Loucy (cell line): Measurements from ENCODE around the gene PLXNA2.

Source experiments
- H2AFZ ChIP-seq: fragments of 200-600 bp; sonication (generic); 2 replicates; pipeline ENCODE4 v1.6.0; 2016; ENCODE audit warnings: antibody characterized with exemption, mild to moderate bottlenecking, low read length, moderate library complexity
- H3F3A ChIP-seq: fragments of 200-600 bp; 2 replicates; pipeline ENCODE4 v1.6.0; 2016; ENCODE audit warnings: antibody characterized with exemption, low read depth, mild to moderate bottlenecking
- H3K27me3 ChIP-seq: fragments of 200-600 bp; sonication (generic); 2 replicates; pipeline ENCODE4 v1.6.1; 2014; ENCODE audit warnings: low read length, mild to moderate bottlenecking; ENCODE audit not compliant: insufficient read depth, poor library complexity, severe bottlenecking
- H3K36me3 ChIP-seq: fragments of 200-600 bp; sonication (generic); 2 replicates; pipeline ENCODE4 v1.6.1; 2016; ENCODE audit warnings: low read length; ENCODE audit not compliant: insufficient read depth
- H3K4me1 ChIP-seq: fragments of 200-600 bp; sonication (generic); 2 replicates; pipeline ENCODE4 v1.5.1; 2014; ENCODE audit warnings: low read length, mild to moderate bottlenecking; ENCODE audit not compliant: insufficient read depth, poor library complexity, severe bottlenecking
- H3K4me2 ChIP-seq: fragments of 200-600 bp; sonication (generic); 2 replicates; pipeline ENCODE4 v1.6.0; 2014; ENCODE audit warnings: antibody characterized with exemption, low read length, low read depth, mild to moderate bottlenecking; ENCODE audit not compliant: poor library complexity, severe bottlenecking
- H3K4me3 ChIP-seq: fragments of 200-600 bp; sonication (generic); 2 replicates; pipeline ENCODE4 v1.5.1; 2014; ENCODE audit warnings: low read length, mild to moderate bottlenecking, mixed read lengths; ENCODE audit not compliant: poor library complexity, severe bottlenecking
- H3K79me2 ChIP-seq: fragments of 200-600 bp; sonication (generic); 2 replicates; pipeline ENCODE4 v1.6.1; 2014; ENCODE audit warnings: low read length; ENCODE audit not compliant: insufficient read depth
- H3K9ac ChIP-seq: fragments of 200-600 bp; sonication (generic); 2 replicates; pipeline ENCODE4 v1.6.0; 2014; ENCODE audit warnings: mild to moderate bottlenecking, low read depth, low read length, moderate library complexity; ENCODE audit not compliant: poor library complexity, severe bottlenecking
- H3K9me2 ChIP-seq: fragments of 200-600 bp; sonication (generic); replicated peaks from 2 replicates; pipeline ENCODE4 v1.6.1; 2016; ENCODE audit warnings: low read depth, low read length, mixed read lengths
- H3K9me3 ChIP-seq: fragments of 200-600 bp; sonication (generic); 2 replicates; pipeline ENCODE4 v1.6.1; 2014; ENCODE audit warnings: mild to moderate bottlenecking, antibody characterized with exemption, low read length, low read depth; ENCODE audit not compliant: insufficient read depth
- H4K20me1 ChIP-seq: fragments of 200-600 bp; sonication (generic); 2 replicates; pipeline ENCODE4 v1.6.0; 2014; ENCODE audit warnings: antibody characterized with exemption, low read length, mild to moderate bottlenecking; ENCODE audit not compliant: insufficient read depth, poor library complexity, severe bottlenecking
- EZH2phosphoT487 ChIP-seq: fragments of 200-600 bp; IDR thresholded peaks from 2 replicates; pipeline ENCODE4 v1.6.1; 2018; ENCODE audit warnings: antibody characterized with exemption, mild to moderate bottlenecking, moderate library complexity, borderline replicate concordance
- TF ChIP-seq, protein P1 (sequence below): fragments of 200-600 bp; sonication (generic); conservative IDR thresholded peaks from 2 replicates; pipeline ENCODE4 v1.5.1; 2014; ENCODE audit warnings: mild to moderate bottlenecking, antibody characterized with exemption, low read length

The PLXNA2 gene

DNA sequence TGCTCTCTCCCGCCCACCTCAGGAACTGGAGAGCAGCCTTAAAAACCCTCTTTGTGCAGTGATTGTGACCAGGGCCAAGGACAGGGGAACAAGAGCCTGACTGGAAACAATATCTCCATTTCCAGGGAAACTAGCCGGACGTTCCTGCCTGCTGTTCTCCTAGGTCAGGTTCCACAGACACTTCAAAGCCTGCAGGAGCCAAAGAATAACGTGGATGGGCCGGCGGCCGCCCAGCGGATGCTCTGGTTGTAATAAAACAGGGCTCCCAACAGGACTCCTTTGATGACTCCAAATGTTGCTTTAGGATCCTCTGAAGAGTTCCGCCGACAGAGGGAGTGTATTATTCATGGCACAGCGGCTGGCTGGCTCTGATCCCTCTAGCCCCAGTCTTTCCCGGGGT, 162.2 kb downstream of the PLXNA2 start:
- Histone ChIP-seq H3F3A (no peaks in the 10 kb centered on the region), H3K4me3 (no peak overlapping the region), H3K27me3 (no peaks in the 10 kb centered on the region), H3K9me2 (no peaks in the 10 kb centered on the region), H4K20me1 (no peaks in the 10 kb centered on the region), H3K9me3 (no peaks in the 10 kb centered on the region), H3K79me2 (no peaks in the 10 kb centered on the region), H3K36me3 (no peaks in the 10 kb centered on the region), H3K9ac (no peak overlapping the region), H3K4me2 (no peak overlapping the region), H3K4me1 (peaks cover 12% of the 10 kb centered on the region), H2AFZ (no peak overlapping the region)
- TF ChIP-seq EZH2phosphoT487, result no peak
- TF ChIP-seq, protein P1, sequence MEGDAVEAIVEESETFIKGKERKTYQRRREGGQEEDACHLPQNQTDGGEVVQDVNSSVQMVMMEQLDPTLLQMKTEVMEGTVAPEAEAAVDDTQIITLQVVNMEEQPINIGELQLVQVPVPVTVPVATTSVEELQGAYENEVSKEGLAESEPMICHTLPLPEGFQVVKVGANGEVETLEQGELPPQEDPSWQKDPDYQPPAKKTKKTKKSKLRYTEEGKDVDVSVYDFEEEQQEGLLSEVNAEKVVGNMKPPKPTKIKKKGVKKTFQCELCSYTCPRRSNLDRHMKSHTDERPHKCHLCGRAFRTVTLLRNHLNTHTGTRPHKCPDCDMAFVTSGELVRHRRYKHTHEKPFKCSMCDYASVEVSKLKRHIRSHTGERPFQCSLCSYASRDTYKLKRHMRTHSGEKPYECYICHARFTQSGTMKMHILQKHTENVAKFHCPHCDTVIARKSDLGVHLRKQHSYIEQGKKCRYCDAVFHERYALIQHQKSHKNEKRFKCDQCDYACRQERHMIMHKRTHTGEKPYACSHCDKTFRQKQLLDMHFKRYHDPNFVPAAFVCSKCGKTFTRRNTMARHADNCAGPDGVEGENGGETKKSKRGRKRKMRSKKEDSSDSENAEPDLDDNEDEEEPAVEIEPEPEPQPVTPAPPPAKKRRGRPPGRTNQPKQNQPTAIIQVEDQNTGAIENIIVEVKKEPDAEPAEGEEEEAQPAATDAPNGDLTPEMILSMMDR, result no peak

DNA sequence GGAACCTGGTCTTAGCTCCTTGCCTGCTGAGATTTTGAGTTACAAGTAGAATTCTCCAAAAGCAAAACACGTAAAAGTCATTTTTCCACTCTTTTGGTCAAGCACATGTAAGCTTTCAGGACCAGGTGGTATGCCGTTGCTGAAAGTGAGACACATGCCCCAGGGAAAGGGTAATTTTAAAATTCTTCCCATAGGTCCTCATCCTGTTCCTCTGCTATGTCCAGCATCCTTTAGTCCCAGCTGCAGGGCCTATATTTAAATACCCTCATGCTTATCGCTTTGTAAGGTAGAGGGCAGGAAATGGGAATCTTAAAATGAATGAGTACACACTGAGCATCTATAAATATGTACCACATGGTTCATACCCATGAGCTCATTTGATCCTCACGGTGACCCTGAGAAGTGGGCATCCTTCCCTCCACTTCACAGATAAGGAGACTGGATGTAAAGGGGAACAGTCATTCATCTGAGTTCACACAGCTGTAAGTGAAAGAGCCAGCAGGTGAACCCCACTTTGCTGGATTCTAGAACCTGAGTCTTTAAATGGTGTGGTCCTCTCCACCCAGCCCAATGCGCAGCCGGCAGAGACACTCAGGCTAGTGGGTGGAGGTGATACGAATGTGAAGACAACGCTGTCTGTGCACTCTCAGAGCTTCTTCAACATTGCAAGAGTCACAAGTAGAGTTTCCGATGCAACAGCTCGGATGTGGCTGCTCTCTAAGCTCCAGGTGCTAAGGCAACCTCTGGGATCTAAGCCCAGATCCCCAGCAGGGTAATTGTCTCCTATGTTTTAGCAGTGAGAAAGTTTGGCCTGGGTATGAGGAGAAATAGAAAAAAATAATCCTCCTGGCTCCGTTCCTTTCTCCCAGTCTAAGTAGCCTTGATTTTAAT, 163.5 kb downstream of the PLXNA2 start:
- H3K4me2 ChIP-seq, result no peak overlapping the region
- no peaks in the 10 kb centered on the region for H3K9me3 ChIP-seq
- H3K36me3 ChIP-seq, result no peaks in the 10 kb centered on the region
- H2AFZ ChIP-seq, result no peak overlapping the region
- H3K4me1 ChIP-seq, result no peaks in the 10 kb centered on the region
- H3K79me2 ChIP-seq, result no peaks in the 10 kb centered on the region
- H3F3A ChIP-seq, result no peaks in the 10 kb centered on the region
- H3K4me3 ChIP-seq, result no peak overlapping the region
- no peak overlapping the region for H3K9ac ChIP-seq
- no peaks in the 10 kb centered on the region for H4K20me1 ChIP-seq
- no peaks in the 10 kb centered on the region for H3K9me2 ChIP-seq
- no peaks in the 10 kb centered on the region for H3K27me3 ChIP-seq
- TF ChIP-seq, protein P1, result no peak
- no peak for TF ChIP-seq EZH2phosphoT487

DNA sequence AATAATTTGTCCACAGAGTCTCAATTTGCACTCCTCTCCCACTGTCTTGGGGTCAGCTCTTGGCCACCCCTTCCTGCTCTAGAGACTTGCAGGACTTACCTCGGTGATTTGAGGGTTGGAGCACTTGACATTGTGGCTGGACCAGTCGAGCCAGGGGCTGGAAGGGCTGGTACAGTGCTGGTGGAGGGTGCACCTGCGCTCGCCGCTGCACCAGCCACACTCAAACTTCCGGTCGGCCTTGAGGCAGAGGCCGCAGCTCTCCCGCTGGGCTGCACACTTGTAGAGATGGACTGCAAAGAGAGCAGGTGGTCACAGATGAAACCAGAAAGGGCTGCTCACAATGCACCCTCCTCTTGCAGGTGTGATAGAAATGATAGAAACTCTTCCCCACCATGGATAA, 165.0 kb downstream of the PLXNA2 start:
- Histone ChIP-seq H3K79me2 (no peaks in the 10 kb centered on the region), H3K9me2 (no peaks in the 10 kb centered on the region), H3K4me3 (no peak overlapping the region), H3F3A (no peaks in the 10 kb centered on the region), H2AFZ (no peak overlapping the region), H4K20me1 (no peaks in the 10 kb centered on the region), H3K36me3 (no peaks in the 10 kb centered on the region), H3K27me3 (no peaks in the 10 kb centered on the region), H3K9me3 (no peaks in the 10 kb centered on the region), H3K4me2 (no peak overlapping the region), H3K9ac (no peak overlapping the region), H3K4me1 (no peaks in the 10 kb centered on the region)
- TF ChIP-seq, protein P1, result no peak
- TF ChIP-seq EZH2phosphoT487, result no peak
